Skin of body (tissue), 2 donors: ENCODE measurements around the gene DAPK3. TPM values are rescaled to one million over a fixed set of nuclear protein-coding genes. Genes with fewer than 3 reads are reported as not detected.
"Not testable (repeated sequence)": the region's sequence is repeated elsewhere in the genome, so short reads cannot be mapped to it uniquely, and the experiment has no call there.

Experiments used
- DNase-seq: peaks from one replicate; lab custom pipeline; 2025; lab: John Stamatoyannopoulos, UW
- total RNA-seq: library from RNA; depleted of rRNA; stranded (reverse); fragments of >200 nt; gene quantifications from one replicate; pipeline ENCODE4 v1.2.3, GENCODE V29; 2014

The DAPK3 gene
- total RNA-seq, 1 donor from 2014 or later: 52.5 TPM

DNA sequence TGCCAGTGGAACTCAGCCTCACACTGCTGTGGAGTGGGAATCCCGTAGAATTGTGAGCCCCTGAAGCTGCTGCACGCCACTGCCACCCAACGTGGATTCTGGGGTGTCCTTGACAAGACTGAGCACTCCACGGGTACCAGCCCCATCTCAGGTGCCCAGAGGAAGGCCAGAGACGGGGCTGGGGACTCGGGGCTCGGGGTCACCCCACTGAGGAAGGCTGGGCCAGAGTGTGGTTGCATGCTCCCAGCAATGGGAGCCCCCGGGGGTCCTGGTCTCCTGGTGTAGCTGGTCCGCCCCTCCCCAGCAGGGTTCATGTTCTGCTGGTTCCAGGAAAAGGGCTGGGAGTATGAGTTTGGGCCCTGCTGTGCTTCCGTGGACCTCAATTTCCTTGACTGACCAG is 15.2 kb downstream of the DAPK3 start:
- DNase-seq: no peak

GRCh38 chr19:3955276-3955675 is 15.6 kb downstream of the DAPK3 start:
- not testable (repeated sequence) for DNase-seq

DNA sequence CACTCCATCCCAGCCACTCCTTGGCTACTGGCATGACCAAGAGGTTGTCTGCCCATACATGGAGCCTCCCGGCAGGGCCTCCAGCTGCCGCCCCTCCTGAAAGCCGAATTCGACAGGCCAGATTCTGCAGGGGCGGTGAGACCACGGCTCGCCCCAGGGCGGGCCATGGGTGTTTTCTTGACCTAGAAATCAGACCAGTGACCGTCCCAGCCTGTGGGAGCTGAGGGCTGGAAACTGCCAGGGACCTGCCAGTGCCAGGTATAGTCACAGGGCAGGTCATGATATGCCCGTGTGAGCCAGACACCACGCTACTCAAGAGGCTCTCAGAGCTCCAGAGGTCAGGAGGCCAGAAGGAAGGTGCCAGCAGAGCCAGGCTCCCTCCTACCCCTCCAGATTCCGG is 16.8 kb downstream of the DAPK3 start:
- no peak for DNase-seq

GRCh38 chr19:3952755-3953276 is 18.1 kb downstream of the DAPK3 start:
- DNase-seq: not testable (repeated sequence)

DNA sequence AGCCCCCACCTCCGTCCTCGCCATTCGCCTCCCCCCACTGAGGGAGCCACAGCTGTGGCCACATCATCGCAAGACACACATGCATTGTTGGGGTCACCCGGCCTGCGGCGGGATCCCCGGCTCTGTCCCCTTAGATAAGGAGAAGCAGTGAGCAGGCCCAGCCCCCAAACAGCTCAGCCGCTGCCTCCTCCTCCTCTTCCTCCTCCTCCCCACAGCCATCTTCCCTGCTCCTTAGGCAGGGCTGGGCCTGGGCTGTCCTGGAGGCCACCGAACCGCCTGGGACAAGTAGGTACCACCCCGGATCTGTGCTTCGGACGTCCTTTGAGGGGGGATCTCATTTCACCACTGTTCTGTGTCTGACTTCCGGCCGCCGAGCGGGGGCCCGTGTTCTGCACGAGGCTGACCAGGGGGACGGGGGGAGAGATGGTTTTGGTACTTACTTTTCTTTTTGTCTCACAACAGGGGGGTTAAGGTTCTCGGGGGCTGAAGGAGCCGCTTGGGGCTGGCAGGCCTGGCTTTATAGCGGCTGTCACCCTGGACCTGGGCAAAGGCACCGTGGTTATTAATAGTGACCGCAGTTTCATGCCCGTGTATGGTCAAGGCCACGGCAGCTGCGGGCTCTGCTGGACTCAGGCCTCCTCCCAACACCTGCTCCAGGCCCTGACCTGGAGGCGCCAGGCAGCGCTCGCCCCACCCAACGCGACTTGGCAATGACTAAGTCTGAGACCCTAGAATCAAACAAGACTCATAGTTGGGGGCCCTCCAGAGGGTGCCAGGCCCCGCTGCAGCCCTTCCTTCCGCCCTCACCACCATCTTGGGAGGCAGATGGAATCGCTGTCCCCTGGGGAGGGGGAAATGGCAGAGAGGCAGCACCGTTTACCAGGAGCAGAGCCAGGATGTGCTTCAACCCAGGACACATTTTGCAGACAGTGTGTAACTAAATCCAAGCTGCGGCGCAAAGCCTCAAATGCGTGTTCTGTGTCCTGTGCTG is 19.7 kb downstream of the DAPK3 start:
- DNase-seq: no peak

DNA sequence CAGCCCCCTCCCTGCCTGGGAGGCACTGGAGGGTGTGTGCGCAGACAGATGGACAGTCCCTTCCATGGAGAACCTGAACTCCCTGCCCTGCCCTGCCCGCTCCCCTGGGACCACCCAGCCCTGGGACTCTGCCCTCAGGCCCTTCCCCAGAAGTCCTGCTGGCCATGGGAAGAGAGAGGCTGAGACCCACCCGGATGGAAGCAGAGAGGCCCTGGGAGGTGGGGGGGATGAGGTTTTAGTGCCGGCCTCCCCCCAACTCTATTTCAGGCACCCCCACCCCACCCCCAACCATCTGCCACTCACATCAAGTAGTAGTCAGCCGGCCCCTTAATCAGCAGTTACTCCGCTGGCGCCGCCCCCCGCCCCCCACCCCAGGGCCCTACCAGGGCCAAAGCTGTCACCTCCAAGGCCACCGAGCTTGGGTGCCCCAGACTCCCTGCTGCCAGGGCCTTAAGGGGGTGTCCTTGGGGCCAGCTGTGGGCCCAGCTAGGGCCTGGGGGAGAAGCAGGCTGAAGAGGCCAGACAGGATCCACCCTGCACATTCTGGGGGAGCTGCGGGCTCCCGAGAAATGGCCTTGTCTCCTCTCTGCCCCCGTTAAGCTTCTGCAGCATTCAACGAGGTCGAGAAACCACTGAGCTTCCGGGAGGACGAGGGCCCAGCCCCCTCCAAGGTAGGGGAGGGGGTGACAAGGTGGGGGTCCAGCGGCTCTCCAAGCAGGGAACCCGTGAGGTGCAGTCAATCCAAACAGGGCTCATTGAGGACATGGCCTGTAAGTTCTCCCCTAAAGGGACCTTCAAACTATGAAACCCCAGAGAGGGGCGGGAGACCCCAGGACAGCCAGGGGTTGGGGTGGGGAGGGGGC is 20.7 kb downstream of the DAPK3 start:
- DNase-seq: no peak

DNA sequence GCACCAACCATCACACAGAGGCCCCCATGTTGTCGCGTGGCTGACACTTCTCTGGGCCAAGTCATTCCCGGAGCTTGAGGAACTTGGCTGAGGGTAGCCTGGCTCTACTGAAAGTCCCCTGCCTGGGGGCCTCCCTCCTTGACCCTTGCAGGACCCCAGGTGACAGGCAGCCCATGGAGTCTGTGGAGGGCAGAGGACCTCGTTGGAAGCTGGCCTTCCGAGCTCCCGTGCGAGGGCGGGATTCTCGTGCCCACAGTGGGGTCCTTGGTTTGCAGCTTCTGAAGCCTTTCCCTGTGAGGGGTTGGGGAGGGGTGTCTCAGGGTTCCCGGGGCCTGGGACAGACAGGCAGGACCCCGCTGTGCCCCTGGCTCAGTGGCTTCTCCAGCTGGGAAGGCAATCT is 21.6 kb downstream of the DAPK3 start:
- no peak for DNase-seq

DNA sequence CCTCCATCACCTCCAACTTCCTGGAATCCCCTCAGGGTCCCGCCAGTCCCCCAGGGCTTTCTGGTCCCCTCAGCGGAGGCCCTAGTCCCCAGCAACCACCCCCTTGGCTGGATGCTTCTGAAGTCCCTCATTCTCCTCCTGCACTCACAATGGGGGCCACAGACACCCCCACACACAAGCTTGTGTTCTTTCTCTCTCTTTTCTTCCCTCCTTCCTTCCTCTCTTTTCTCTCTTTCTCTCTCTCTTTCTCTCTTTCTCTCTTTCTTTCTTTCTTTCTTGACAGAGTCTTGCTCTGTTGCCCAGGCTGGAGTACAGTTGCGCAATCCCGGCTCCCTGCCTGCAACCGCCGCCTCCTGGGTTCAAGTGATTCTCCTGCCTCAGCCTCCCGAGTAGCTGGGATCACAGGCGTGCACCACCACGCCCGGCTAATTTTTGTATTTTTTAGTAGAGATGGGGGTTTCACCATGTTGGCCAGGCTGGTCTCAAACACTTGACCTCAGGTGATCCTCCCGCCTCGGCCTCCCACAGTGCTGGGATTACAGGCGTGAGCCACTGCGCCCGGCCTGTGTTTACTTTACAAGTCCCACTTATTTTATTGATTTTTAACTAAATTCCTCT is 23.5 kb downstream of the DAPK3 start:
- not testable (repeated sequence) for DNase-seq

DNA sequence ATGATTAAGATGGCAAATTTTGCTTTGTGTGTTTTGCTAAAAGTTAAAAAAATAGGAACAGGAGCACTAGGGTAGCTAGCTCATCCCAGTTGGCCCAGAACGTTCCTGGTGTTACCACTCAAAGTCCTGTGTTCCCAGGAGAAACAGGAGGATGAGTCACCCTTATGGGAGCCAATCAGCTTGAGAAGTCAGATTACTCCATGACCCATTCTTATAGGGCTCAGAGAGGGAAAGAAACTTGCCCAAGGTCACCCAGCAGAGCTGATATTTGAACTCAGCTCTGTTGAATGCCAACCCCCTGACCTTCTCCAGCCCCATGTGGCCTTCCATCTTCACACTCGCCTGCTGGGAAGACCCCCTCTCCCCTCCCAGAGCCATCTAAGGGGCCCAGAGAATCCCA is 25.1 kb downstream of the DAPK3 start:
- DNase-seq: no peak

DNA sequence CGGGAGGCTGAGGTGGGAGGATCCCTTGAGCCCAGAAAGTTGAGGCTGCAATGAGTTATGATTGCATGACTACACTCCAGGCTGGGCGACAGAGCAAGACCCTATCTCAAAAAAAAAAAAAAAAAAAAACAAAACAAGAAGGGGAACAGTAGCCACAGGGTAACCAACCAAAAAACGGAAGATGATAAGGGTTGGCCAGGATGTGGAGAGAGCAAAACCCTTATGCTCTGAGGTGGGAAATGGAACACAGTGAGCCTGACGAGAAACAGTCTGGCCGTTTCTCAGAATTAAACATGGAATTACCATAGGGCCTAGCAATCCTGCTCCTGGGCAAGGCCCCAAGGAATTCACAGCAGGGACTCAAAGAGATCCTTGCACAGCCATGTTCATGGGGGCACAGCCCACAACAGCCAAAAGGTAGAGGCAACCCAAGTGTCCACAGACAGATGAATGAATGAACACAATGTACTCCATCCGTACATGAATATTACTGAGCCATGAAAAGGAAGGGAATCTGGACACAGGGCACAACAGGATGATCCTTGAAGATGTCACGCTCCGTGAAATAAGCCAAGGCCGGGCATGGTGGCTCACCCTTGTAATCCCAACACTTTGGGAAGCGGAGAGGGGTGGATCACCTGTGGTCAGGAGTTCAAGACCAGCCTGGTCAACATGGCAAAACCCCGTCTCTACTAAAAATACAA is 26.7 kb downstream of the DAPK3 start:
- no peak for DNase-seq

- DNase-seq: no peak
Observed at GRCh38 chr19:3942790-3943409, 28.0 kb downstream of the DAPK3 start.

DNA sequence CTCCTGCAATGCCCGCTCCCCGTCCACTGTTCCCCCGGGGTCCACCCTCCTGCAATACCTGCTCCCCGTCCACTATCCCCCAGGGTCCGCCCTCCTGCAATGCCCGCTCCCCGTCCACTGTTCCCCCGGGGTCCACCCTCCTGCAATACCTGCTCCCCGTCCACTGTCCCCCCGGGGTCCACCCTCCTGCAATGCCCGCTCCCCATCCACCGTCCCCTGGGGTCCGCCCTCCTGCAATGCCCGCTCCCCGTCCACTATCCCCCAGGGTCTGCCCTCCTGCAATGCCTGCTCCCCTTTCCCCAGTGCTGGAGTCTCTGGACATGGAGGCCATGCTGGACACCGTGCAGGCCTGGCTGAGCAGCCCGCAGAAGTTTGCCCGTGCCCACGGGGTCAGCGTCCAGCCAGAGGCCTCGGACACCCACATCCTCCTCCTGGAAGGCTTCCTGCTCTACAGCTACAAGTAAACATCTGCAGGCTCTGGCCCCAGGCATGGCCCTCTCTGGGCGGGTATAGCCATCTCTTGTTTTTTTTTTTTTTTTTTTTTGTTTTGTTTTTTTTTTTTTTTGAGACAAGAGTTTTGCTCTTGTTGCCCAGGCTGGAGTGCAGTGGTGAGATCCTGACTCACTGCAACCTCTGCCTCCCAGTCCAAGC is 32.5 kb downstream of the DAPK3 start:
- DNase-seq: not testable (repeated sequence)

DNA sequence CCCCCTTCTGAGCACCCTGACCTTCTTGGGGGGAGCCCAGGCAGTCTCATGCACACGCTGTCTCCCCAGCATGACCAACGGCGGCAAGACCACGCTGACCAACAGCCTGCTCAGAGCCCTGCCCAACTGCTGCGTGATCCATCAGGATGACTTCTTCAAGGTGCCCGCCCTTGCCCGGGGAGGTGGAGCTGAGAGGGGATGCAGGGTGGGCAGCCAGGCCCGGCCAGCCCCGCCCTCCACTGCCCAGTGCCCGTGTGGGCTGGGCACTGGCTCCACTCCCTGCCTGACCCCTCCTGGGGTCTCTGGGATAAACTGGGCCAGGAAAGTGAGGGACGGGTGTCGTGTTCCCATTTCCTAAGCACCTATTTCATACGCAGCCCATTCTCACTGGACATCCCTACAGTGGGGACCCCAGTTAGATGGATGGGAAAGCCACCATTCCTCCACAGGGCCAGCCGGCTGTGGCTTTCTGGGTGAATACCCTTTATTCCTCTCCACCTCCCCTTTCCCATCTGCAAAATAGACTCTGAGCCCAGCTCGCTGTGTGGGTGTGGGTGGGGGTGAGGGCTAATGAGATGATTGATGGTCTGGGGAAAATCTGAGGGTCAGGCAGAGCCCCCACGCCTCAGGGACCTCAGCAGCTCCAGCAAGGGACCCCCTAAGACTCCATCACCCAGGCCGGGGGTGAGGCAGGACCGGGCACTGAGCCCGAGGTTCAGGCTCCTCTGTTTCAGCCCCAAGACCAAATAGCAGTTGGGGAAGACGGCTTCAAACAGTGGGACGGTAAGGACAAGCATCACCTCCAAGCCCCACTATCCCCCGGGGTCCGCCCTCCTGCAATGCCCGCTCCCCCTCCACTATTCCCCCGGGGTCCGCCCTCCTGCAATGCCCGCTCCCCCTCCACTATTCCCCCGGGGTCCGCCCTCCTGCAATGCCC is 34.1 kb downstream of the DAPK3 start:
- no peak for DNase-seq

DNA sequence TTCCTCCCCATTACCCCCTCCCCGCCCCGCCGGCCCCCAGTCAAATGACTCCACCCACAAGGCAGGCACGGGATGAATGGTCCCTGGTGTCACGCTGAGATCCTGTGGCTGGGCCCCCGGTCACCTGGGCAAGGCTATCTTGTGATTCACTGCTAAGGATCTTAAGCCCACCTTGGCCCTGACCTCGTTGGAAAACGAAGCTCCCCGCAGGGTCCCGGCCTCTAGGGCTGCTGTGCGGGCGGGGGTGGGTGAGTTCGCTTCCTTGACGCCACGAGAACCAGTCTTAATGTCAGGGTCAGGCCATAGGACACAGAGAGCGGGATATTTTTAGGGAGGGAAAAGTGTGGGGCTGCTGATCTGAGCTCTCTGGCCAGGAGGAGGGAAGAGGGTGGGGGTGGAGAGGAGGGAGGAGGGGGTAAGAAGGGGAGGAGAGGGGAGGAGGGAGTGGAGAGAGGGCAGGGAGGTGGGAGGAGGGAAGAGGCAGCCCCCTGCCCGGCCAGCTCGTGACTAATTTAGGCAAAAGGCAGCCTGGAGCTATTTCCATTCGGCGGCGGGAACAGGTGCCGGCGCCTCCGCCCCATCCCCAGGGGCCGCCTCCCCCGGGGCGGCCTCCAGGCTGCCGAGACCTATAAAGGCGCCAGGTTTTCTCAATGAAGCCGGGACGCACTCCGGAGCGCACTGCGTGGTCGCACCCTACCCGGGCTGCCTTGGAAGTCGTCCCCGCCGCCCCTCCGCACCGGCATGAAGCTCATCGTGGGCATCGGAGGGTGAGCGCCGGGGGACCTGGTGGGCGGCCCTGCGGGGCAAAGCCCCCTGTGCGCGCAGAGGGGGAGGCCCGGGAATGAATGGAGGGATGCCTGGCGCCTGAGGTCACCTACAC is 37.7 kb downstream of the DAPK3 start, which contains the start of gene NMRK2:
NMRK2 (plus strand) TSS at position 139 of the 880 bp plus-strand sequence; CDS start at position 742, 603 bp downstream.
- DNase-seq: no peak

DNA sequence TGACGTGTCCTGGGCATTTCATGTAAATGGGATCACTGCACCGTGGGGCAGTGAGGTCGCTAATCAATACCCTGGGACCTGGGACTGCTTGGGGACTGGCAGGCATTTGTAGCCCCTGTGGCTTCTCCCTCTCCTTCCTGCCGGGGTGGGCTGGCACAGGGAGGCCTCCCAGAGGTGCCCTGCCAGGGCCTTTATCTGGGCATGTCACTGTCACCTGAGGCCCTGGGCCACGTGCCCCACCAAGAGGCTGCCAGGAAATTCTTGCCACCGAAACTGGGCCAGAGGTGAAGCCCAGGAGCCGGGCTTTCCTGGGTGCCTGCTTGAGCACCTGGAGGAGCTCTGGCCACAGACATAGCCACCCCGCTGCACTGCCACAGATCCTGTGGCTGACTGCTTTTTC is 39.9 kb downstream of the DAPK3 start:
- no peak for DNase-seq

GRCh38 chr19:3923912-3924311 is 47.0 kb downstream of the DAPK3 start:
- no peak for DNase-seq

- no peak for DNase-seq
Observed at GRCh38 chr19:3923096-3923758, 47.7 kb downstream of the DAPK3 start.
